ENCODE measurements around the gene PPM1E. TPM values are rescaled to one million over a fixed set of nuclear protein-coding genes. Genes with fewer than 3 reads are reported as not detected.

The PPM1E gene
- total RNA-seq, 4 donors from 2014 or later: under 0.01 to 0.42 TPM; not detected in 2

DNA sequence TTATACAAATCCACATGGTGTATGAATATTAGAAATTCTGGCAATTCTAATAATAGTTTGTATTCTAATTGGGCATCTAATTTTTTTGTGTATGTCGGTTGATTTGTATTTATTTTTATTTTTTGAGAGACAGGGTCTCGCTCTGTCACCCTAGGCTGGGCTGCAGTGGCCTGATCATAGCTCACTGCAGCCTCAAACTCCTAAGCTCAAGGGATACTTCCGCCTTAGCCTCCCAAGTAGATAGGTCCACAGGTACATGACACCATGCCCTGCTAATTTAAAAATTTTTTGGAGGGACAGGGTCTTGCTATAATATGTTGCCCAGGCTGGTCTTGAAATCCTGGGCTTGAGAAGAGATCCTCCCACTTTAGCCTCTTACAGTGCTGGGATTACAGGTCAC, 246.5 kb downstream of the PPM1E start:
- no peak for DNase-seq (ENCODE audit: low spot score in 2 of 2)

DNA sequence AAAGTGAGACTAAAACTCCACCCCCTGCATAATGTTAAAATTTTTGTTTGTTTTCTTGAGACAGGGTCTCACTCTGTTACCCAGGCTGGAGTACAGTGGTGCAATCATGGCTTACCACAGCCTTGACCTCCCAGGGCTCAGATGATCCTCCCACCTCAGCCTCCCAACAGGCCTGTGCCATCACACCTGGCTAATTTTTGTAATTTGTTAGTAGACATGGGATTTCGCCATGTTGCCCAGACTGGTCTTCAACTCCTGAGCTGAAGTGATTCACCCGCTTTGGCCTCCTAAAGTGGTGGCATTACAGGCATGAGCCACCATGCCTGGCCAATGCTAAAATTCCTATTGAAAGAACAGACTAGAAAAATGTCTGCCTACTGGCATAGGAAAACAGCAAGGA, 247.2 kb downstream of the PPM1E start:
- Histone ChIP-seq H3K9me3 (no peaks in the 10 kb centered on the region), H3K36me3 (peaks cover 0 to 14% (median 0%) of the 10 kb centered on the region in 3 donors), H3K4me1 (peaks cover 0 to 25% (median 3%) of the 10 kb centered on the region in 4 donors), H3K27ac (peak overlapping the region in 1 of 4 donors; percentile 10), H3K4me3 (no peak overlapping the region), H3K27me3 (no peaks in the 10 kb centered on the region)
- TF ChIP-seq EP300 (IDR thresholded peaks at IDR 0.05) (no peak), POLR2A (IDR thresholded peaks at IDR 0.05) (no peak)
- TF ChIP-seq, protein P1, sequence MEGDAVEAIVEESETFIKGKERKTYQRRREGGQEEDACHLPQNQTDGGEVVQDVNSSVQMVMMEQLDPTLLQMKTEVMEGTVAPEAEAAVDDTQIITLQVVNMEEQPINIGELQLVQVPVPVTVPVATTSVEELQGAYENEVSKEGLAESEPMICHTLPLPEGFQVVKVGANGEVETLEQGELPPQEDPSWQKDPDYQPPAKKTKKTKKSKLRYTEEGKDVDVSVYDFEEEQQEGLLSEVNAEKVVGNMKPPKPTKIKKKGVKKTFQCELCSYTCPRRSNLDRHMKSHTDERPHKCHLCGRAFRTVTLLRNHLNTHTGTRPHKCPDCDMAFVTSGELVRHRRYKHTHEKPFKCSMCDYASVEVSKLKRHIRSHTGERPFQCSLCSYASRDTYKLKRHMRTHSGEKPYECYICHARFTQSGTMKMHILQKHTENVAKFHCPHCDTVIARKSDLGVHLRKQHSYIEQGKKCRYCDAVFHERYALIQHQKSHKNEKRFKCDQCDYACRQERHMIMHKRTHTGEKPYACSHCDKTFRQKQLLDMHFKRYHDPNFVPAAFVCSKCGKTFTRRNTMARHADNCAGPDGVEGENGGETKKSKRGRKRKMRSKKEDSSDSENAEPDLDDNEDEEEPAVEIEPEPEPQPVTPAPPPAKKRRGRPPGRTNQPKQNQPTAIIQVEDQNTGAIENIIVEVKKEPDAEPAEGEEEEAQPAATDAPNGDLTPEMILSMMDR (IDR thresholded peaks at IDR 0.05): no peak
- 98 to 100% methylated on average over 2 of the region's 2 CpGs for WGBS, 2 donors
- no peak for DNase-seq (ENCODE audit: low spot score in 2 of 2)

More for the DNA sequence above, 246.5 kb downstream of the PPM1E start:
- WGBS, 2 donors: 81 to 82% methylated on average over 3 of the region's 3 CpGs
- no peak overlapping the region for H3K4me3 ChIP-seq
- H3K27me3 ChIP-seq: no peaks in the 10 kb centered on the region
- TF ChIP-seq, protein P1 (IDR thresholded peaks at IDR 0.05): no peak
- TF ChIP-seq EP300 (IDR thresholded peaks at IDR 0.05) (no peak), POLR2A (IDR thresholded peaks at IDR 0.05) (no peak)
- H3K36me3 ChIP-seq: peaks cover 0 to 14% (median 0%) of the 10 kb centered on the region in 3 donors
- no peaks in the 10 kb centered on the region for H3K9me3 ChIP-seq
- H3K27ac ChIP-seq: peak overlapping the region in 3 of 4 donors; percentile 41 to 52 (median 50)
- H3K4me1 ChIP-seq: peaks cover 0 to 26% (median 3%) of the 10 kb centered on the region in 4 donors

DNA sequence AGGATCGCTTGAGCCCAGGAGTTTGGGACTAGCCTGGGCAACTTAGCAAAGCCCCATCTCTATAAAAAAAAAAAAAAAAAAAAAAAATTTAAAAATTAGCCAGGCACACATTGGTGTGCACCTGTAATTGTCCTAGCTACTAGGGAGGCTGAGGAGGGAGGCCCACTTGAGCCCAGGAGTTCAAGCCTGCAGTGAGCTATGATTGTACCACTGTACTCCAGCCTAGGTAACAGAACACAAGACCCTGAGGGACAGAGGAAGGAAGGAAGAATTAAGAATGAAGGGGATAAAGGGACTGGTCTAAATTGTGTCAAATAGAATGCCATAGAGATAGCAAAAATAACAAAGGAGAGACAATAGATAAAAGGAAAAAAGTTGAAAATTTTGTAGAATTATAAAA, 248.2 kb downstream of the PPM1E start:
- 88 to 95% methylated on average over 1 of the region's 1 CpG for WGBS, 2 donors
- peaks cover 0 to 23% (median 3%) of the 10 kb centered on the region in 4 donors for H3K4me1 ChIP-seq

DNA sequence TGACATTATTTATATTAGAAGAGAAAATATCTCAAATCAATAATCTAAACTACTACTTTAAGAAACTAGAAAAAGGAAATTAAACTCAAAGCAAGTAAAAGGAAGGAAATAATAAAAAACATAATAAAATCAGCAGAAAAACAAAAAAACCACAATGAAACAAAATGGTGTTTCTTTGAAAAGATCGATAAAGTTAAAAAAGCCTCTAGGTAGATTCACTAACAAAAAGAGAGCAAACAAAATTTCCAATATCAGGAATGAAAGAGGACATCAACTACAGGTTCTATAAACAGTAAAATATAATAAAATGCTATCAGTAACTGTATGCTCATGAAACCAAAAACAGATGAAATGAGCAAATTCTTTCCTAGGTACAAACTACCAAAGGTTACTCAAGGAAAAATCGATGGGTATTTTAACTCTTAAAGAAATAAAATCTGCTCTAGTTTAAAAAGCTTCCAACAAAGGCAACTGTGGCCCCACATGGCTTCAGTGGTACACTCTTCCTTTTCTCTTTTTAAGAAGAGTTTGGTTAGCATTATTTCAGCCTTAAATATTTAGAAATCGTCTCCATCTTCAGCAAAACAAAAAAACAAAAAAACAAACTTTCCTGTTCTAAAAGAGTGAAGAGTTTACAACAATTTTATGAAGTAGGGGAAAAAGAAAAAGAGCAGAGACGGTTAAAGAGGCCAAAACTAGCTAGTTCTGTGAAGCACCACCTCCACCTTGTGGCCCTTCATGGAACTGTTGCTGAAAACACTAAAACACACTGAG, 248.9 kb downstream of the PPM1E start:
- 21 to 22% methylated on average over 4 of the region's 4 CpGs for WGBS, 2 donors
- no peaks in the 10 kb centered on the region for H3K27me3 ChIP-seq
- H3K4me1 ChIP-seq: peaks cover 0 to 23% (median 3%) of the 10 kb centered on the region in 4 donors
- no peaks in the 10 kb centered on the region for H3K9me3 ChIP-seq
- TF ChIP-seq, protein P1 (IDR thresholded peaks at IDR 0.05): peak; percentile 86 to 95 (median 90)
- TF ChIP-seq POLR2A (IDR thresholded peaks at IDR 0.05) (no peak), EP300 (IDR thresholded peaks at IDR 0.05) (no peak)
- no peak overlapping the region for H3K4me3 ChIP-seq
- H3K36me3 ChIP-seq: peaks cover 0 to 15% (median 0%) of the 10 kb centered on the region in 3 donors
- H3K27ac ChIP-seq: no peak overlapping the region
- DNase-seq (ENCODE audit: low spot score in 2 of 2): peak; percentile 66 to 88

More for the DNA sequence above, 248.2 kb downstream of the PPM1E start:
- H3K9me3 ChIP-seq: no peaks in the 10 kb centered on the region
- TF ChIP-seq POLR2A (IDR thresholded peaks at IDR 0.05) (no peak), EP300 (IDR thresholded peaks at IDR 0.05) (no peak)
- TF ChIP-seq, protein P1 (IDR thresholded peaks at IDR 0.05): no peak
- H3K36me3 ChIP-seq: peaks cover 0 to 14% (median 0%) of the 10 kb centered on the region in 3 donors
- H3K27me3 ChIP-seq: no peaks in the 10 kb centered on the region
- H3K27ac ChIP-seq: no peak overlapping the region
- no peak overlapping the region for H3K4me3 ChIP-seq
- no peak for DNase-seq (ENCODE audit: low spot score in 2 of 2)

DNA sequence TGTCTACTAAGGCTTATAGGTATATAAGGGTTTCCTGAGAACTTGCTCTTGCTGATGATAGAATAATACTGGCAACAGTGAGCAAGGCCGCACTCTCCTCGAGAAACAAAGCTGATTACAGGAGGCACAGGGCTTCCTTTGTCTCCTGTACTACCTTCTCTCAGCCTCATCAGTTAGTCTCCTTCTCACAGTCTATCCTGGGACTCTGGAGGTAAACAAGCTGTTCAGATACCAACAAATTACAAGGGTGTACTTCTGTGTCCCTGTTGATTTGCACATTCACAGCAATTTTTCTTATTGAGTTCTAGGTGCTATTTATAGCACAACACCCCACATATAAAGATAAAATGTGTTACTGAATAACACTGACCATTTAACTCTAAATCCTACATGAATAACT, 252.3 kb downstream of the PPM1E start:
- Histone ChIP-seq H3K36me3 (peaks cover 0 to 34% (median 0%) of the 10 kb centered on the region in 3 donors), H3K4me3 (no peak overlapping the region), H3K9me3 (no peaks in the 10 kb centered on the region), H3K4me1 (peaks cover 0 to 4% (median 0%) of the 10 kb centered on the region in 4 donors), H3K27ac (peak overlapping the region in 2 of 4 donors; percentile 20 to 51), H3K27me3 (no peaks in the 10 kb centered on the region)
- WGBS, 2 donors: 44 to 53% methylated on average over 2 of the region's 2 CpGs
- no peak for DNase-seq (ENCODE audit: low spot score in 2 of 2)
- TF ChIP-seq POLR2A (IDR thresholded peaks at IDR 0.05): no peak
- TF ChIP-seq EP300 (IDR thresholded peaks at IDR 0.05): no peak
- TF ChIP-seq, protein P1 (IDR thresholded peaks at IDR 0.05): no peak
